GM21619 (cell line): ENCODE data around the gene HPCAL1.

ENCODE experiments used
- ATAC-seq: cut with Tn5 transposase; IDR thresholded peaks from one replicate; pipeline ENCODE4 v1.9.1; 2021; ENCODE audit not compliant: unreplicated experiment

The HPCAL1 gene

GRCh38 chr2:10347562-10347948, 44.9 kb downstream of the HPCAL1 start:
- no peak for ATAC-seq

- no peak for ATAC-seq
These were observed 46.2 kb downstream of the HPCAL1 start for GRCh38 chr2:10348891-10349290.

- no peak for ATAC-seq
These were observed 48.1 kb downstream of the HPCAL1 start for GRCh38 chr2:10350761-10351160.

GRCh38 chr2:10352361-10352760, 49.7 kb downstream of the HPCAL1 start:
- no peak for ATAC-seq

GRCh38 chr2:10352972-10353371, 50.3 kb downstream of the HPCAL1 start:
- no peak for ATAC-seq

GRCh38 chr2:10353931-10354330, 51.2 kb downstream of the HPCAL1 start:
- no peak for ATAC-seq

- ATAC-seq, result no peak
These were observed 51.7 kb downstream of the HPCAL1 start for GRCh38 chr2:10354399-10354798.

- no peak for ATAC-seq
These were observed 53.1 kb downstream of the HPCAL1 start for GRCh38 chr2:10355471-10356438.

- ATAC-seq, result no peak
These were observed 53.7 kb downstream of the HPCAL1 start for GRCh38 chr2:10356439-10356811.

- ATAC-seq, result no peak
These were observed 54.8 kb downstream of the HPCAL1 start for GRCh38 chr2:10357193-10358169.

- ATAC-seq, result no peak
These were observed 56.5 kb downstream of the HPCAL1 start for GRCh38 chr2:10359246-10359645.

GRCh38 chr2:10359731-10360329, 57.1 kb downstream of the HPCAL1 start:
- ATAC-seq, result no peak

- ATAC-seq, result no peak
These were observed 57.8 kb downstream of the HPCAL1 start for GRCh38 chr2:10360460-10360849.

GRCh38 chr2:10360850-10361588, 58.3 kb downstream of the HPCAL1 start:
- ATAC-seq, result no peak

- no peak for ATAC-seq
These were observed 59.6 kb downstream of the HPCAL1 start for GRCh38 chr2:10362096-10362897.

GRCh38 chr2:10362898-10363454, 60.3 kb downstream of the HPCAL1 start:
- ATAC-seq, result no peak

GRCh38 chr2:10363861-10364610, 61.3 kb downstream of the HPCAL1 start:
- no peak for ATAC-seq

GRCh38 chr2:10365412-10365811, 62.7 kb downstream of the HPCAL1 start:
- no peak for ATAC-seq
